CD4-positive, alpha-beta T cell treated with Interleukin-17A for 1 hour (primary cell): ENCODE measurements around the gene NFAM1.

Source experiments
- DNase-seq: peaks from one replicate; pipeline ENCODE4 v3.0.0-alpha.2; 2020

The NFAM1 gene, protein sequence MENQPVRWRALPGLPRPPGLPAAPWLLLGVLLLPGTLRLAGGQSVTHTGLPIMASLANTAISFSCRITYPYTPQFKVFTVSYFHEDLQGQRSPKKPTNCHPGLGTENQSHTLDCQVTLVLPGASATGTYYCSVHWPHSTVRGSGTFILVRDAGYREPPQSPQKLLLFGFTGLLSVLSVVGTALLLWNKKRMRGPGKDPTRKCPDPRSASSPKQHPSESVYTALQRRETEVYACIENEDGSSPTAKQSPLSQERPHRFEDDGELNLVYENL

DNA sequence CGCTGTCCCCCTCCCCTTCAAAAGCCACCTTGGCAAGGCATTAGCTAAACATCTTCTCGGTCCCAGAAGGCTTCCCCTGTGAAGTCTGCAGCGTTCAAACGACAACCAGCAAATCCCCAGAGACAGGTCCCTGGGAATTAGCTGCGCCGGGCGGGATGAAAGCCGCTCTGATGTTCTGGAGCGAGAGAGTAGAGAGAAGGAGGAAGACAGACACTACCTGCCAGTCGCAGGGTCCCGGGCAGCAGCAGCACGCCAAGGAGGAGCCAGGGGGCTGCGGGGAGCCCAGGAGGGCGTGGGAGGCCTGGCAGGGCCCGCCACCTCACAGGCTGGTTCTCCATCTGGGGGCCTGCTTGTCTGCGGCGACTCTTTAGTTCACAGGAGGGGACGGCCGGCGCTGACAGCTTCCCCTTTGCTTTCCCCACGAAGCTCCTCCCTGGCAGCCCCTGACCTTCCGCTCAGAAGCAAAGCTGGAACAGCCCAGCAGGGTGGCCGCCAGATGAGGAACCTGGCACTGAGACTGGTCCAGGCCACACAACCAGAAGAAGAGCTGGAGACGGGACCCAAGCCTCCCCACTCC, at the start of gene NFAM1:
TSS of gene NFAM1 (minus strand) at position 384 of the 577 bp plus-strand sequence. CDS start at position 338, 46 bp downstream.
- no peak for DNase-seq

DNA sequence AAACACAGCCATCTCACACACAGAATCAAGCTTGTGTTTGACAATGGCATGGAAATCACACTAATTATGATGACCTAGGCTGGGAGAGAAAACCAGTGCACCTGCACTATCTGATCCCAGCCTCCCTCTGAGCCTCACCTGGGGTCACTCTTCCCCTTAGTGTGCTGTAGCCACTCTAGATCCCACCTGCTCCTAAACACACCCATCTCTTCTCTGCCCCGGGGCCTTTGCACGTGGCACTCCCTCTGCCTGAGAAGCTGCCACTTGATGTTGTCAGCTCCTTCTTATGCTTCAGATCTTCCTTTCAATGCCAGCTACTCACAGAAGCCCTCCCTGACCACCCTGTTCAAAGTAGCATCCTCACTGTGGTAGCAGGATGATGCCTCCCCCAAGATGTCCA, 42.9 kb upstream of the NFAM1 start:
- DNase-seq: no peak

DNA sequence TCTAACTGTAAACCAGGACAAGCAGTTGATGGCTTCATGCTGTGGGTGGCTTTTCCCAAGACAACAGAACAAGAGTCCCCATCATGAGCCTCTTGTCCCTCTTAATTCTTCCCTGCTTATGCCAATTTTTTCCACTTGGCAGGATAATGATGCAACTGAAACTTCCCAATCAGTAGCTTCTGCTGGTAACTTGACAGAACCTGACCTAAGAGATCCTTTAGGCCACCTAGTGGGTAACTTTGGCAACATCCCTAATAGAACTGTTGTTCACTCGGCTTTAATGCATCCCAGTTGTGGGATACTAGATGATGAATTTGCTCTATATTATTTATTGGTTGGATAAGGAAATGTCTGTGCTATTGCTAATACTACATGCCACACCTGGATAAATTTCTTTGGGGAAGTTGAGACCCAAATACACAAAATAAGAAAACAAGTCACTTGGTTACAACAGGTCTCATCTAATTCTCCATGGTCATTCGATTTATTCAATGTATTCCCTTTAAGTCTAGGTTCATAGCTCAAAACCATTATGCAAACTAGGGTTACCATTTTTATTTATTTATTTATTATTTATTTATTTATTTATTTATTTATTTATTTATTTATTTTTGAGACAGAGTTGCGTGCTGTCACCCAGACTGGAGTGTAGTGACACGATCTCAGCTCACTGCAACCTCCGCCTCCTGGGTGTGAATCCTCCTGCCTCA, 41.4 kb upstream of the NFAM1 start:
- DNase-seq: peak; percentile 55

DNA sequence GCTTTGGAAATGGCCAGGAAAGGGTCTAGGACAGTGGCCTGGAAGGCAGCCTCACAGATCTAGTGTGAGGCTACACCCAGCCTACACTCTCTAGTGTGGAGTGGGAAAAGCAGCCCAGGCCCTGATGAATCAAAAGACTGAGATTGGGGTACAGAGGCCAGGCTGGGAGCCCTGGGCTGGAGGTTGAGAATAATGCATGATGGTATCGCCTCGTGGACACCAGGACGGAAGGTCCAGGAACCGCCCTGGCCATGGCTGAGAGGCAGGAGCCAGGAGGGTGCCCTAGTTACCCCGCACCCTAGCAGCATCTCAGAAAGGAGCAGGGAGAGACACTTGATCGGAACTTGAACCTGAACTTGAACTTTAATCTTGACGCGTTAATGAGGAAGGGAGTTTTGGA, 40.5 kb upstream of the NFAM1 start:
- DNase-seq: no peak

DNA sequence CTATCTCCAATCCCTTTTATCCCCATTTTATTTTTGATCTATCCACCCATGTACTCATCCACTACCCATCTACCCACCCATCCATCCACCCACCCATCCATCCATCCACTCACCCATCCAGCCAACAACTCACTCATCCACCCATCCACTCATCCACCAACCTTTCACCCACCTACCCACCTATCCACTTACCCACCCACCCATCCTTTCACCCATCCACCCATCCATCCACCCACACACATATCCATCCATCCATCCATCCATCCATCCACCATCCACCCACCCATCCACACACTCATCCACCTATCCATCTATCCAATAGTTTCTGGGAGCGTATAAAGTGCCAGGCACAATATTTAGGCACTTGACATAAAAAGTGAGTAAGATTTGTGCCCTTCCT, 39.2 kb upstream of the NFAM1 start:
- no peak for DNase-seq

DNA sequence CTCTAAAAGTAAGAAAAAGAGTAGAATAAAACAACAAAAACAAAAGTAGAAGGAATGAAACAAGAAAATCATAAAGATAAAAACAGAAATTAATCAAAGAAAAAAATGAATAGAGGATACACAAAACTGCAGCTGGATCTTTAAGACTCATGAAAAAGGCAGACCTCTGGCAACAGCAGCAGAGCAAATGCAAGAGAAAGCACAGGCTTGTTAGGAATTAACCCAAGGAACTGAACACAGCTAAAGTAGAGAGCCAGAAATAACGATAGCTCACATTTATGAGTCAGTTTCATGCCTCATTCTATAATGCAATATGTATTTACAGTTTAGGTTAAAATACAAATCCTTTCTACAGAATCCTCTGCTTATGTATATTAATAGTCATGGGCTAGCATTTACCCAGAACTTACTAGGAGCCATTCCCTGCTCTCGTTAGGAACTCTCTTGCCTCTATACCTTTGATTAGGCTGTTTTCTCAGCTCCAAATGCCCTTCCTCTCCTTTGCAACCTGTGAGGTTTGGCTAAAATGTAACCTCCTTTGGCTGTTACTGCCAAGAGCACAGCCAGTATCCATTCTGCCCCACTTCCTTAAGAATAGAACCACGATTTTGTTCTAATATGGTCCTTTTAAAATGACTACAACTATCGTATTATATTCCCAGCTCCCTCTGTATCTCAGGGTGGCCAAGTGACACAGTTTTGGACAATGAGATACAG, 38.3 kb upstream of the NFAM1 start:
- DNase-seq: no peak

DNA sequence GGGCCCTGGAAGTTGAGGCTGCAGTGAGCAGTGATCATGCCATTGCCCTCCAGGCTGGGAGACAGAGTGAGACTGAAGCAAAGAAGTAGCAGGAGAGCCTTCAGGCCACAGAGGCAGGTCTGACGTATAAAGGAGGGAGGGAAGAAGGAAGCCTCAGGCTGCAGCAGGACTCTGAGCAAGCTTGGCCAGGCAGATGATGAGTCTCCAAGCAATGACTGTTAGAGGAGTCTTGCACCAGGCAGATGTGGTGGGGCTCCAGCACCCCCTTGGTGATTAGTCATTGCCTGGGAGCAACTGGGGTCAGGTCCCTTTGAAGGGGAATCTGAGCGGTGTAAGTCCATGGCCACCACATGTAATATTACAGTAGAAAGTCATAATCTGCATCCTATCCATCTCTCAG, 36.6 kb upstream of the NFAM1 start:
- DNase-seq: no peak

DNA sequence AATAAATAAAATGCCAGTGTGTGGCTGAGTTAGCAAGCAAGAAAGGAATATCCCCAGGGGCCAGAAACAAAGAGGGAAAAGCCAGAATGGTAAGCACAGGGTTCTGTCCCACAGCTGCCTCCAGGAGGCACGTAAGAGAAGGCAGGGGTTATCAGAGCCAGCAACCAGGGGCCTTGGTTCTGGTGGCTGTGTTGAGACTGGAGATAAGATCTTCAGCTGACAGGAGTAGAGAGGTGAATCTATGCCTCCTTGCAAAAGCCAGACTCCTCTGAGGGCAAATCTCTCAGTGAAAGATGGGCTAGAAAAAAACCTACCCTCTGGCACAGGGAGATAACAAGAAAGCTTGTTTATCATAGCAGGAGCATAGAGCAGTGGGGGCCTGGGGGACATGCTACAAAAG, 29.8 kb upstream of the NFAM1 start:
- DNase-seq: no peak

DNA sequence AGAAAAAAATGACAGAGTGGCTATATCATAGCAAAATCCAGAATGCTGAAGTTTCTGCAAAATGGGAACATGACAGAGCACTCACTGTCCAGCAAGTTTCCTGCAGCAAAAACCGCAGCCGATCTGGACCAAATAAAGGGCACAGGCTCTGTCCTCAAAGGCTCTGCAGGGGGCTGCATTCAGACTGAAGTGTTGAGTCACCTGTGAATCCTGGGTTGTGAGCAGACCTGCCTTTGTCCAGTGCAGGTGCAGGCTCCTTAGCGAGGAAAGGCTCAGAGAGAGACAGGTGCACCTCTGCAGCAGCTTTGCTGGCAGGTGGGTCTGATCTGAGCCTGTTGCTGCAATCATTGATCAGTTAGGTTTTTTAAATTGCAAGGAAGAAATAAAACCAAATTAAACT, 29.3 kb upstream of the NFAM1 start:
- DNase-seq: no peak

DNA sequence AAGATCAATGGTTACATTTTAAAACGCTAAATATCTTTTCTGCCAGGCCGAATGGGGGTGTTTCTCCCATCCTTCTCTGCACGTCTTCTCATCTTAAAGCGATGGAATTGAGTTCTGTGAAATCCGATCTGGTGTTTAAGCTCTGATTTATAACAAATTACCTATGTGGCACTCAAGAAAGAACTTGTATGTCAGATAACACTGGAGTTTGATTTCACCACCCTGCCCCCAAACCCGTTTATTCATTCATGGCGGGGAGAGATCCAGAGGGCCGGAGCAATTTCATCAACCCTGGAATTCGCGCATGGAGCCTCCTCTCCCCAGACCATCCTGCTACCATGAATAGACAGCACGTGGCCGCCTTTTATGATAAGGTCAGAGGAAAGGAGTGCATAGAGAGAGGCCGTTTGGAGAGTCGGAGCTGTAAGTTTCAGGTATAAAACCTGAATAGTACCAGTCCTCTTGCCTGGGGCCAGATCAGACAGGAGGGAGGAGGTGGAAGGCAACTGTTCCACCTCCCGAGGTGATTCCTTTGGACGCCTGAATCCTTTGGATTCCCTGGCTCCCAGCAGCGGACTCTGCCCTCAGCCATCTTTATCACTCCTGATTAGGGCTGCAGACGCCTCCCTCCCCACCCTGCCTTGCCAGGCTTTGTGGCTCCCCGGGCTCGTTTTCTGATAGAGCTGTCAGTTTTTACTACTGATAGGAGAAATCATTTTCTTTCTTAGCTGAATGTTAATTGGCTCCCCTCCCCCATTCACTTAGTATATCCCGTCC, 27.3 kb upstream of the NFAM1 start:
- DNase-seq: no peak

DNA sequence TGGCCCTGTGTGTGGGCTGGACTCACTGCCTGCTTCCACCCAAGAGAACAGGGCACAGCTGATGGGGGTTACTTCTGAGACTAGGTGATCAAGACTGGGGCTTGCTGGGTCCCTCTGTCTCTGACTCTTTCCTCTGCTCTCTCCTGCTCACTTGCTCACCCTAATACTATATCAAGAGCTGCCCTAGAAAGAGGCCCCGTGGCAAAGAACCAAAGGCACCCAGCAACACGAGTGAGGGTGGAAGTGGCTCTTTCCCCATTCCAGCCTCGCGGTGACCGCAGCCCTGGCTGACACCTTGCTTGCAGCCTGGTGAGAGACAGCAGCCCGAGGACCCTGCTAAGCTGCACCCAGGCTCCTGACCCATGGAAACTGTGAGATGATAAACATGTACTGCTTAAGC, 20.7 kb upstream of the NFAM1 start:
- DNase-seq: no peak

DNA sequence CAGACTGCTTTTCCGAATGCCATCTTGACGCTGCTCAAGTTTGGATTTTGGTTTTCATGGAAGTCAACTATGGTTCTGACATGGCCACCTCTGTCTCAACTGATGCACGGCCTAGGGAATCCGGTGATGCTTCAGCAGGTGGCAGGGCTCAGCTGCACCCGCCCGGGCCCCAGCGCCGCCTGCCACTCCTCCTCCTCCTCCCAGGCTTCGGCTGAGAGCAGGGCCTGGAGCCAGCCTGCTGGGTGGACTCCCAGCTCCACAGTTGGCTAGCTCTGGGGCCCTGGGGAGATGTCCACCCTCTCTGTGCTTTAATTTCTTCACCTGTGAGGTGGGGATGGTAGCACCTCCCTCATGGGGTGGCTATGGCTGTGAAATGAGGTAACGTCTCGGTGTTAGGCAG, 20.3 kb upstream of the NFAM1 start:
- DNase-seq: no peak

DNA sequence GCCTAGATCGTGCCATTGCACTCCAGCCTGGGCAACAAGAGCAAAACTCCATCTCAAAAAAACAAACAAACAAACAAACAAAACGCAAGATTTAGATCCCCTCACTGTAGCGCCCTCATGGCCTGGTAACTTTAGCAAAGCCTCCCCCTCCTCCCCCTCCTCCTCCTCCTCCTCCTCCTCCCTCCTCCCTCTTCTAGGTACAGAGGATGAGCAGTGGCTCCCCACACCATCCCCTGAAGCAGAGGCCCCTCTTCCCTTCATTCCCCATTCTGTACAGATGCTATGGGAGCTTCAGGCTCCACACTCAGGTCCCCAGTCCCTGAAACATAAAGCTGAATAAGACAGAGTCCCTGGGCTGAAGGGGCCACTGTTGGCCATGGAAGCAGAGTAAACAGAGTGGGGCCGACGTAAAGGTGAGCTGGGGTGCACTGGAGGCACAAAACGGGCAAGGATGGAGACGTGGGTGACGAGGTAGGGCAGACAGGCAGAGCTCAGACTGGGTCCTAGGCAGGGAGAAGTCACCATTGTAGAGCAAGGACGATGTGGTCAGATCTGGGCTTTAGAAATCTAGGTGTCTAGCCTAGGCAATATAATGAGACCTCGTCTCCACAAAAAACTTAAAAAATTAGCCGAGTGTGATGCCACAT, 19.4 kb upstream of the NFAM1 start:
- DNase-seq: no peak

DNA sequence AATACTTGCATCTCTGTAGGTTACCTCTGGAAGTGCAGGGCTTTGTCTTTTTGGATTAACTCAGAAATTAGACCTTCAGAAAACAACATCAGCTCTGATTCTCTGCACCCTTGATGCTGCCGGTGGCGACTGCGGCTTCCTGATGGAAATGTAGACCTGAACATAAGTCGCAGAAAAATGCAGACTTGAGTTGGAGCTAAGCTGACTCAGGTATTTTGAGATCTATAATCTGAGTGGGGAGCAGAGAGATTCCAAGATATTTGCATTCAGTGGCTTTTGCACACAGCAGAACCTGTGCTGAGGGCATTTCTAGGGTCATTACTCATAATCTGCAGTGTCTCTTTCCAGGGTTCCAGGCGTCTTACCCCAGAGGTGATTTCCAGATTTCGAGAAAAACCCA, 18.7 kb upstream of the NFAM1 start:
- DNase-seq: no peak

DNA sequence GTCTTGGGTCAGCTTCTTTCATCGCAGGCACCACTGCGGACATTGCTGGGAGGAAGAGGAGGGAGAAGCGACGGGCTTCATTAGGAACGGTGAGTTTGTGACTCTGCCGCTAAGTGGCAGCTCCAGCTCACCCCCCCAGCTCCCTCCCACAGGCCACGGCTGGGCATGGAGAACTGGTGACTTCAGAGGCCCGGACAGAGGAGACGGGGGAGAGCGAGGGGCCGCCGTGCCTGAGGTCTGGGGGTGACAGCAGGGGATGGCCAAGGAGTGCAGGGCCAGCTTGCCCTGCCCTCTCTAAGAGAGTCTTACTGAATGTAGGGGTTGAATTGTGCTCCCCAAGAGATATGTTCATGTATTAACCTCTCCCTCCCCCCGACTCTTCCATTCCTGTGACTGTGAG, 13.9 kb upstream of the NFAM1 start:
- DNase-seq: no peak

DNA sequence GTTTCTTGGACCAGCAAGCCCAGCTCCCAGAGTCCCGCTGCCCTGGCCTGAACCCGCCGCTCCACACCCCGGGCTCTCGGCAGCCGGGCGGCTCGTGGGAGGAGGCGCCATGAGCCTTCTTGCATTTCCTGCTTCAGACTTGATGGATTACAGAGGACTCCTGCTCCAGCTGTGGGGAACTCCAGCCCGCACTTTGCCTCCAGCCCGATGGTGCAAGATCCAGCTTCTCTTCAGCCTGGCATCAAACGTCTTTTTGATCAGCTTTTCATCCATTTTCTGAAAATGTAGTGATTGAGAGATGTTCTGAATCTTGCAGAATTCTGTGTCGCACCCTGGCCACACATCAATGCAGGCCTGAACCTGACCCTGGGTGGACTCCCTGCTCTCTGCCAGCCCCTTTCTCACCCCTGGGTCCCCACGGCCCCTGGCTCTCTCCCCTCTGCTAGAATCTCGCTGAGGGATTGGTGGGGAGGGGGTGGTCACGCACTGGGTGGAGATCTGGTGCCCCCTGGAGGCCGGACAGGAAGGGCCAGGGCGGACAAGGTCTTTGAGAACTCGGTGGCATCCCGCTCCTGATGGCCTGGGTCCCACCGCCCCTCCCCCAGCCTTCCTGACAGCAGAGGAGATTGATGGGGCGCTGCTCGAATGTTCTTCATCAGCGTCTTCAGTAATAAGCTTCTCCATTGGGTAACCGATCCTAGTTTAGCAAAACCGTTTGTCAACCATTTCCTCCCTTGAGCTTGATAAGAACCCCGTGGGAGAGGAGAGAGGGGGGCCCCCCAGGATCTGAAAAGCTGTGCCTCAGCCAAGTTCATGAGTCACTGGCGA, 12.1 kb upstream of the NFAM1 start:
- peak; percentile 90 for DNase-seq

DNA sequence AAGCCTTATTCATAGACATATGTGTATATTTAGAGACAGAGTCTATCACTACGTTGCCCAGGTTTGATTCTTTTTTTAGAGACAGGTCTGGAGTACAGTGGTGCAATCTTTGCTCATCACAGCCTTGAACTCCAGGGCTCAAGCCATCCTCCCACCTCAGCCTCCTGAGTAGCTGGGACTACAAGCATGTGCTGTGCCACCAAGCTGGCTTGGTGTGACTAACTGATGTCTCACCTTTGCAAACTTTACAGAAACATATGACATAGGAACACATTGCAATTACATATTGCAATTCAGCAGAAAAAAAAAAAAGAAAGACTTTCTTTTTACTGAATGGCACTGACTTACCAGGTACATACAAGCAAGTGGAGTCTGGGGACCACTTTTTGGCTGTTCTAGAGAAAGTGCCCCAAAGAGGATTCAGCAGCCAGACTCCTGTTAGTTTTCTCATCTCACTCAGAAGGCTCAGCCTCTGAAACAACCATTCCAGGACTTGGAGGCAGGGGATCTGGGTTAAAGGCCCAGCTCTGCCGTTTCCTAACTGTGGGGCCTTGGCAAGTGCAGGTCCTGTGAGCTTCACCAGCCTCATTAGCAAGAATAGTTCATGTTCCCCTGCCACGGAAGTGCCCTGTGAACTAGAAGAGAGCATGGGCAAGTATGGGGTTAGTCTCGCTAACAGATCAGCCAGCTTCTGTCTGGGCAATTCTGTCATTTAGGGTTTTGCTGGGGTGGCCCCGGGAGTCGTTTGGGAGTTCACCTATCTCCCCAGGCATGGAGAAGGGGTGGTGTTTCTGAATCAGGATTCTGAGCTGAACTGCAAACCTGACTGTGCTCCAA, 11.3 kb upstream of the NFAM1 start:
- DNase-seq: no peak

DNA sequence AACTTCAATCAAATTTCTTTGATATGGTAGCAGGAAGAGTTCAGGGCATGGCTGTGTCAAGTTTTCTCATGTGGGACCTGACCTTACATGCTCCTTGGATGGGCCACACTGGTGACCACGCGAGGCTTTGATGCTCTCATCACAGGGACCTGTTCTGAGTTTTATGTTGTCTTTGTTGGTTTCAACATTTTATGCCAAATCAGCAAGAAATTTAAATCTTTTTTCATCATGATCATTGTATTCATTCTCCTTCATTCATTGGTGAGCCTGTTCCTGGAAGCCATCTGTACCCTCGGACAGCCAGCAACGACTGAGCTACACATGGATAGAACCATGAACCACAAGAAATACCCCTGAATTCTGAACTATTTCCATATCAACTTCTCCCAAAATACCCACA, 10.5 kb upstream of the NFAM1 start:
- DNase-seq: no peak

DNA sequence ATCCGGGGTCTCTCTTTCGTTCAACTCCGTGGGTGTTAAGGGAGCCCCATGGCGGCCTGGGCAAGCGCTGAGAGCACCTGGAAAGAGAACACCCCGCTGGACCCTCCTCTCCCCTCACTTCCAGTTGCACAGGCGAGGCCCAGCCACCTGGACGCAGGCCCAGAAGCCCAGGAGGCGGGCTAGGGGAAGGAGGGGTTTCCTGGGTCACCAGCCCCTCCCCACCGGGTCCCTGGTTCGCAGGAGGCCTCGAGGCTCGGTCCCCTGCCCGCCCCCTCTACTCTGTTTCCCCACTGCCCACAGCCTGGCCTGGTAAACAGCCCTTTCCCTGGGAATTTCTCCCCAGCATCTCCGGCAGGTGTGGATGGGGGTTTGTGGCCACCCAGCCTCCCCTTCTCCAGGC, 8.5 kb upstream of the NFAM1 start:
- no peak for DNase-seq

DNA sequence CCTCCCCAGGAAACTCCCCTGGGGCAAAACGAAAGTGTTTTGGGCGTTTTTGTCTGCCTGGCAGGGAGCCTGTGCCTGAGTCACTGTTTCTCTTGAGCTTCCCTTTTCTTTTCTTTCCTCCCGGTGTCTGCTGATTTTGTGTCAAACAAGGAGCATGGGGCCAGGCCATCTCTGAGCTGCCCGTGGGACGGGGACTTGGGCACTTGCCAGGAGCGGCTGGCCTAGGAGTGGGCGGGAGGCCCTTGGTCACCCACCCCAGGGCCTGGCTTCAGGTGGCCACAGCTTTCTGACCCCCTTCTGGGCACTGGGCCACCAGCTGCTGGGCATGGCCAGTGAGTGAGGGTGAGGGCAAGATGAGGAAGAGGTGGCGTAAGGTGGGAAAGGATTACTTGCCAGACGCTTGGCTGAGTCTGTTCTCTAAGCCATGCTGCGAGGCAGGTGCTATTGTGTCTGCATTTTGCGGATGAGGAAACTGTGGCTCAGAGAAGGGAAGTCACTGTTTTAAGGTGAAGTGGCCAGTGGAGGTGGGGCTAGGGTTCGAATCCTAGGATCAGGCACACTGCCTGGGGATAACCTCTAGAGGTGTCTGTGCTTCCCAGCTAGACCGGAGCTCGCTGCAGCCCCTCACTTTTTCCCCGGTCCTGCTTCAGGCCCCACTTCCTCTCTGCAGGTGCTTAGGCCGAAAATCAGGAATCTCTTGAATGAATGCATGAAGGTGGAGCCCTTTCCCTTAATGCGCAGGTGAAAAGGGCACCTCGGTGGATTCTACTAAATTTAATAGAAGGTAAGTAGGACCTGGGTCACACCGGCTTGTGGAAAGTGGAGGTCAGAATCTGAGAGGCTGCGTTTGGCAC, 7.8 kb upstream of the NFAM1 start:
- no peak for DNase-seq
